MM.1S (cell line): ENCODE data around the gene ETNK2.

ENCODE experiments used
- CTCF ChIP-seq: fragments of 300-600 bp; sonication (generic); IDR thresholded peaks from 2 replicates; pipeline ENCODE4 v1.5.1; 2016; ENCODE audit warnings: antibody characterized with exemption, low read length, mixed read lengths
- EZH2 ChIP-seq: fragments of 300-600 bp; sonication (generic); optimal IDR thresholded peaks from 2 replicates; pipeline ENCODE3; 2017; ENCODE audit warnings: low read depth, mild to moderate bottlenecking, antibody characterized with exemption, low read length, mixed read lengths

- TF ChIP-seq CTCF, result no peak
- no peak for TF ChIP-seq EZH2
Observed at GRCh38 chr1:204093781-204094180, 58.1 kb downstream of the ETNK2 start.
